NCI-H526 treated with DMSO at 0.1 percent for 48 hours (cell line): ENCODE results near the gene MST1.

Experiments
- DNase-seq: peaks from one replicate; lab custom pipeline; 2025; lab: John Stamatoyannopoulos, UW

Gene MST1

GRCh38 chr3:49674497-49674983 lies 14.7 kb downstream of the MST1 start:
- no peak for DNase-seq

GRCh38 chr3:49673715-49674496 lies 15.4 kb downstream of the MST1 start, which contains the start of gene APEH:
Gene APEH, plus strand, starts transcription at chr3:49674351. Its CDS starts 51 bp downstream, at chr3:49674402.
- no peak for DNase-seq

DNA sequence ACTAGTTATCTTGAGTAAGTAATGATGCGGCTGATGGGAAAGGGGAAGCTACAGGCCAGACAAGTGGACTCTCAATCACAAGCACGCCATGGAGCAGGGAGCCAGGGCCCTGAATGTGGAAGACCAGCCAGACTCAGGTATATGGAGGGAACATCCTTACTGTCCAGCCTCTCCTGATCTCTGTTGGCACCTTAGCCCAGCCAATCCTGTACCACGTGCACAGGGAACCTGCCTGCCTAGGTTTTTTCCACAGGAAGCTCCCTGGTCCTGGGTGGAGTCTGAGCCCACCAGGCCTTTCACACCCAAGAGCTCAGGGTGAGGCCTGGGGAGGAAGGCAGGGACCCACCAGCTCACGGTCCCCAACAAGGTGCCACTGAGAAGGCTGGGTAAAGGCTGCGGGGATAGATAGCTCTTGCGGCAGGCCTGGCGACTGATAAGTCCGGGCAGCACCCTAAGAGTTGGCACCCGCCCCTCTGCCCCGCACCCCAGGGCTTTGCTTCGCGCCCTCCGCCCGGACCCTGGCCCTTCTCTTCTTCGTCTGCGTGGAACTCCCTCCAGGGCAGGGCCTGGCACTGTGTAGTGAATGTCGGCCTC lies 16.1 kb downstream of the MST1 start:
- no peak for DNase-seq

DNA sequence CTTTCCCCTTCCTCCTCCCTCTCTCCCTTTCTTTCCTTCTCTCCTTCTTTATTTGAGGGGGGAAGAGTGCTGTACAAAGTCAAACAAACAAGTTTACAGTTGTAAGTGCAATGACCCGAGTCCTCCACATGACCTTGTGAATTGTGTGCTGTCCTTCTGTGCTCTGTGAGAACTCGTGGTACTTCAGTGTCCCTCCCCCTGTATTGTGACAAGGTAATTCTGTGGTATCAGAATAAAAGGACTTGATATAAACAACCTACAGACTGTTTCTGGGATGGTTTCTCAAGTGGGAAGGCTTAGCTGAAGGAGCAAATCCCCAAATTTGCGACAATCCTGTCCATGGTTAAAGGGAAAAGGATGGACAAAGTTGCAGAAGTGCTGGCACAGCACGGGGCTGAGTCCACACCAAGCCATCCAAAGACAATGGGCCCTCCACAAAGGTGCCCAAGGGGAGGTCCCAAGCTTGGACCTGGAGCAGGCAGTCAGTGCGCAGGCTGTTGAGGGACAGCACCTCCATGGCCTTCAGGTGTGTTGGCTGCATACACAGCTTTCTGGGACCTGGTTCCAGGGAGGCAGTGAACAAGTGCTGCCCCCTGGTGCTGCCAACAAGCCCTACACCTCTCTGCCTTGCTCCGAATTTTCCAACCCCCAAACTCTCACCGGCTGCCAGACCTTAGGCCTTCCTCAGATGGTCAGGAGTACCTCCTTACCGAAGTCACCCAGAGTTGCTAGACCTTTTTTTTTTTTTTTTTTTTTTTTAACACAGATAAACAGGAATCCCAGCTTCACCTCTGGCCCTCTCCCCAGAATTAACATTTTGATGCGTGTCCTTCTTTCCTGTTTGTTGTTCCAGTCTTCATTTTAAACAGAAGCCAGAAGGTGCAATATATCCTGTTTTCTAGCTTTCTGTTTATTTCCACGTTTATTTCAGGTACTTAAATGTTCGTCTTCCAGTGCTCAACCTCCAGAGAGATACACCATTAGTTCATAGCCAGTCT lies 17.7 kb downstream of the MST1 start:
- no peak for DNase-seq

- no peak for DNase-seq
Observed at GRCh38 chr3:49670940-49671290, 18.4 kb downstream of the MST1 start.

- DNase-seq: no peak
Observed at GRCh38 chr3:49669352-49669751, 19.9 kb downstream of the MST1 start.

DNA sequence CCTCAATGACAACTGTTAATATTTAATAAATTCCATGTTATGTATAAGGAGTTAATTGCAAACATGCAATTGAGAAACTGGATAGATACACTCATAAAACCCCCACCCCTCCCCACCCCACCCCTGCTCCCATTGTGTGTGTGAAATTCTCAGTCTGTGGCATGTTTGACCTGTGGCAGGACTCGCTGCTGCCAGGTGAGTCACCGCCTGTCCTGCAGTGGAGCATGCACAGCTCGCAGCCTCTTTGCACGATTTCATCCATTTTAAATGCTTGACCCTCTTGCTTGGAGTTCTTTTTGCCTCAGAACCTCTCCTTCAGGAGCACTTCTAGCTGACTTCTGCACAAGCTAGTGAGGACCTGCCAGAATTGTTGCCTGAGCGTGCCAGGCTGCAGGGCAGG lies 20.4 kb downstream of the MST1 start:
- DNase-seq: no peak

- no peak for DNase-seq
Observed at GRCh38 chr3:49668414-49668797, 20.9 kb downstream of the MST1 start.

DNA sequence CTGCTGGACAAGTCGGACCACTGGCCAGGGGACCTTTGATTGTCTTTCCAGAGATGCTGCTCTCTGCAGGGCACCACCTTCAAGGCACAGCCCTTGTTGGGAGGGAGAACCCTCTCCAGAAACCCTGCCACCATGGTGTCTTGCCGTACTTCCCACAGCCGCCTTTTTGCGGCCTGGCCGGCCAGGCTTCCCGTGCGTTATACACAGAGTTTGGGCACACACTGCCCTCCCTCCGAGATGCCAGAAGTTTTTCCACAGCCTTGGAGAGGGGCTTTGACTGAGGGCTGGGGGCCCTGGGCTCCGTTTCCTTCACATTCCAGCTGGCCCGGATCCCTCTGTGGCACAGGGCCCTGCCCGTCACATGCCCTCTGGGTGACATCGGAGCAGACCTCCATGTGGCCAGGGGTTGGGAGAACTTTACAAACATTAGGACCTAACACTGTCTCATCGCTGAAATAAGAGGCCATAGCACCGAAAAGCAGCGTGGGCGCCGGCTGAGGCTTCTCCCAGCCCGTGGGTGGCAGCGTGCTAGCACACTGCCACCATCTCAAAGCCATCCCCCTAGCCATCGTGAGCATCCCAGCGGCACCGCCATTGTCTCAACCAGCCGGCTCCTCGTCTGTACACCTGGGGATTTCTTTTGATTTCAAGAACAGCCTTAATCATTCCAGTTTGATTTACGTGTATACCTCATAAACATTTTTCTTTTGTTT lies 21.4 kb downstream of the MST1 start:
- no peak for DNase-seq

DNA sequence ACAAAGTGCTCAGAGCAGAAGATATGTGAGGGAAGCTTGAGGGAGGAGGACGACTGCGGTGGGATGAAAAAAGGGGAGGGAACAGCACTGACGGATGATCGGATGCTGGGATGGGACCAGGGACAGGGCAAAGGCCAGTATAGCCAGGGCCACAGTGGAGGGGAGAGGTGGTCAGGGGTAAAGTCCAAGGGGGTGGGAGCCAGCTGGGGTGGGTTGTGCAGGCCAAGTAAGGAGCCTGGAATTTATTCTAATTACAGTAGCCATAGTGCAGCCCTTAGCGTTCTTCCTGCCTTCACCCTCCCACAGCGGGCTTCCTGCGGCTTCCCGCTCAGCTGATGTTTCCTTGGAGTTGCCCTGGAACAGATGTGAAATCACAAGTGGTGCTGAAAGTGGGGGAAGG lies 22.7 kb downstream of the MST1 start:
- no peak for DNase-seq

- DNase-seq: no peak
Observed at GRCh38 chr3:49665822-49666519, 23.3 kb downstream of the MST1 start.

DNA sequence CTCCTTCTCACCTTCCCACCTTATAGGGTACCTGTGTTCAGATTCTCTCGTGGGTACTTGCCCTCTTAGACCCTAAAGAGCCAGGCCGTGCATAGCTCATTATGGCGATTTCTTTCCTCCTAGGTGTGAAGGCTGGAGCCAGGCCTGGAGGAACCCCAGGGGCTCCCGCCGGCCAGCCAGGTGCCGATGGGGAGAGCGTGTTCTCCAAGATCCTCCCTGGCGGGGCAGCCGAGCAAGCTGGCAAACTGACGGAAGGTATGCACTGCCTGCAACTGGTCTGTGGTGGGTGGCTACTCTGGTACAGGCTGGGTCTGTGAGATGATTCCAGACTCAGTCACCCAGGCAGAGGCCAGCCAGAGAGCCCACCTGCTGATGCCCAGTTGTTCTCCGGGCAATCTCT lies 25.0 kb downstream of the MST1 start:
- no peak for DNase-seq

DNA sequence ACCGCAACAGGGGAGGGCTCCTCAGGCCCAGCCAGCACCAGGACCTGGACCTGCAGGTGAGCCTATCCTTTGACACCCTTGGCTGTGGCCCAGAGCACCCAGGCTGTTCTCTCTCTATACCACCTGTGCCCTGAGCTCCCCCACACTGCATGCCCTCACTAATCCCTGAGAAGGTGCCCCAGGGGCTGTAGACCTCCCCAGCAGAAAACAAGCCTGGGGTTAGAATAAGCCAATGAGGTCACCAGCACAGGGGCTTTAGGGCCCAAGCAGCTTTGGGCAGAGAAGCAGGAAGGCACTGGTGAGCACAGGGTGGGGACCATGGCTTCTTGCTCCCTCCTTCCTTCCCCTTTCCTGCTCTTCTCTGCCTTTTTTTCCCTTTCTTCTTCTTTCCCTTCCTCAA lies 25.4 kb downstream of the MST1 start:
- DNase-seq: no peak

- DNase-seq: no peak
Observed at GRCh38 chr3:49662720-49663413, 26.4 kb downstream of the MST1 start.

DNA sequence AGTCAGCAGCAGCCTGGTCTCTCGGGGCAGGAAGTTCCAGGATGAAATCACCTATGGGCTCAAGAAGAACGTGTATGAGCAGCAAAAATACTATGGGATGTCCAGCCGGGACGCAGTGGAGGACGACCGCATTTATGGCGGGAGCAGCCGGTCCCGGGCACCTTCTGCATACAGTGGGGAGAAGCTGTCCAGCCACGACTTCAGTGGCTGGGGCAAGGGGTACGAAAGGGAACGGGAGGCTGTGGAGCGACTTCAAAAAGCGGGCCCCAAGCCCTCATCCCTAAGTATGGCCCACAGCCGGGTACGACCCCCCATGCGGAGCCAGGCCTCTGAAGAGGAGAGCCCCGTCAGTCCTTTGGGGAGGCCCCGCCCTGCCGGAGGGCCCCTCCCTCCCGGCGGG lies 27.3 kb downstream of the MST1 start:
- DNase-seq: no peak

GRCh38 chr3:49661281-49661680 lies 28.0 kb downstream of the MST1 start:
- no peak for DNase-seq

DNA sequence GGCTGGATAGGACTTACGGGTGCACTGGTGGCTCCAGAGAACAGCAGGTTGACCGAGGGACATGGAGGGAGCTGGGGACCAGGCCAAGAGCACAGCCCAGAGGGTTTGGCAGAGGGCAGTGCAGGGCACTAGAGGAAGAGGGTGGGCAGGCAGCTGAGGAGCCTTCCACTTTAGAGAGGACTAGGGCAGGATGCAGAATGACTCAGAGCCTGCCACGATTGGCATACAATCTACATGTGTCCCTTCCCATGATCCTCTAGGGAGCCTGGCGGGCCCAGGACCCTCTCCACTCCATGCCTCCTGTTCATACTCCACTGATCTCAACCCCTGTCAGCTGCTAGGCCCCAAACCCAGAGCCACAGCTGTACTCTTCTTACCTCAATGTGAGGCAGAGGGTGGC lies 29.5 kb downstream of the MST1 start:
- DNase-seq: no peak

DNA sequence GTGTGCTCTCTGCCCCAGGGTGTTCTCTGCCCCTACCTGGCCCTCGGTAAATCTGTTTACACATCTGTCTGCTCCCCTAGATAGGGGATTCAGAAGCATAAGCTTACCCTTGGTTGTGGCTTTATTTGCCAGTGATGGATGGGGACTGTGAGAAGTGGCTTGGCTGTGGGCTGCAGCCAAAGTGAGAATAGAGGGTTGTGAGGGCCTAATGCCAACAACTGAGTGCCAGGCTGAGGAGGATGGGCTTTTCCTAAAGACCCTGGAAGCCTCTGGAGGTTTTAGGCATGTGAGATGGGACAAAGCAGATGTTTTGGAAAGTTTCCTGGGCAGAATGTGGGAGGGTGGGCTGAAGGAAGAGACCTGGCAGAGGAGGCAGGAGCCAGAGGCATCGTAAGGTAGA lies 30.6 kb downstream of the MST1 start:
- DNase-seq: no peak

GRCh38 chr3:49657208-49657915 lies 31.9 kb downstream of the MST1 start:
- DNase-seq: no peak

GRCh38 chr3:49656541-49657112 lies 32.6 kb downstream of the MST1 start:
- DNase-seq: no peak
